Measurements from ENCODE around the gene ATP8A2. TPM values are rescaled to one million over a fixed set of nuclear protein-coding genes. Genes with fewer than 3 reads are reported as not detected.

Gene ATP8A2
- total and polyA plus RNA-seq, 4 donors = 0.01 to 0.08 (median 0.05) TPM; not detected in 1

- WGBS = 78% methylated on average over 2 of the region's 2 CpGs
- Histone ChIP-seq H3K4me1 (ENCODE audit: control insufficient read depth in 4 of 4, insufficient read depth in 4 of 4, low read length in 3 of 4) (no peaks in the 10 kb centered on the region), H3K36me3 (ENCODE audit: control insufficient read depth in 4 of 4, insufficient read depth in 3 of 4, low read depth in 1 of 4, low read length in 3 of 4) (no peaks in the 10 kb centered on the region), H3K4me3 (ENCODE audit: low read depth in 1 of 3, low read length in 3 of 3) (no peak overlapping the region), H3K9me3 (ENCODE audit: control insufficient read depth in 4 of 4, low read length in 3 of 4) (peaks cover 0 to 5% (median 0%) of the 10 kb centered on the region in 4 donors), H3K27me3 (ENCODE audit: control insufficient read depth in 4 of 4, insufficient read depth in 4 of 4, low read length in 3 of 4) (no peaks in the 10 kb centered on the region), H3K27ac (ENCODE audit: low read depth in 1 of 2, low read length in 2 of 2) (no peak overlapping the region), H3K9ac (ENCODE audit: low read depth in 1 of 2, low read length in 2 of 2) (no peak overlapping the region)
- no peak for DNase-seq (ENCODE audit: low spot score)
- TF ChIP-seq, protein P1, sequence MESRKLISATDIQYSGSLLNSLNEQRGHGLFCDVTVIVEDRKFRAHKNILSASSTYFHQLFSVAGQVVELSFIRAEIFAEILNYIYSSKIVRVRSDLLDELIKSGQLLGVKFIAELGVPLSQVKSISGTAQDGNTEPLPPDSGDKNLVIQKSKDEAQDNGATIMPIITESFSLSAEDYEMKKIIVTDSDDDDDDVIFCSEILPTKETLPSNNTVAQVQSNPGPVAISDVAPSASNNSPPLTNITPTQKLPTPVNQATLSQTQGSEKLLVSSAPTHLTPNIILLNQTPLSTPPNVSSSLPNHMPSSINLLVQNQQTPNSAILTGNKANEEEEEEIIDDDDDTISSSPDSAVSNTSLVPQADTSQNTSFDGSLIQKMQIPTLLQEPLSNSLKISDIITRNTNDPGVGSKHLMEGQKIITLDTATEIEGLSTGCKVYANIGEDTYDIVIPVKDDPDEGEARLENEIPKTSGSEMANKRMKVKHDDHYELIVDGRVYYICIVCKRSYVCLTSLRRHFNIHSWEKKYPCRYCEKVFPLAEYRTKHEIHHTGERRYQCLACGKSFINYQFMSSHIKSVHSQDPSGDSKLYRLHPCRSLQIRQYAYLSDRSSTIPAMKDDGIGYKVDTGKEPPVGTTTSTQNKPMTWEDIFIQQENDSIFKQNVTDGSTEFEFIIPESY (IDR thresholded peaks at IDR 0.05) = no peak
- TF ChIP-seq, protein P2, sequence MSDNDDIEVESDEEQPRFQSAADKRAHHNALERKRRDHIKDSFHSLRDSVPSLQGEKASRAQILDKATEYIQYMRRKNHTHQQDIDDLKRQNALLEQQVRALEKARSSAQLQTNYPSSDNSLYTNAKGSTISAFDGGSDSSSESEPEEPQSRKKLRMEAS (IDR thresholded peaks at IDR 0.05) = no peak
- no peak for TF ChIP-seq RAD21 (IDR thresholded peaks at IDR 0.05)
- no peak for TF ChIP-seq RXRA (IDR thresholded peaks at IDR 0.05)
- no peak for TF ChIP-seq HNF4A (conservative IDR thresholded peaks at IDR 0.05)
- TF ChIP-seq FOXA1 (IDR thresholded peaks at IDR 0.05) = no peak
- TF ChIP-seq NR2F2 (IDR thresholded peaks at IDR 0.05) = no peak
- TF ChIP-seq, protein P3, sequence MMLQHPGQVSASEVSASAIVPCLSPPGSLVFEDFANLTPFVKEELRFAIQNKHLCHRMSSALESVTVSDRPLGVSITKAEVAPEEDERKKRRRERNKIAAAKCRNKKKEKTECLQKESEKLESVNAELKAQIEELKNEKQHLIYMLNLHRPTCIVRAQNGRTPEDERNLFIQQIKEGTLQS (IDR thresholded peaks at IDR 0.05) = no peak
- TF ChIP-seq JUND (IDR thresholded peaks at IDR 0.05) = no peak
- TF ChIP-seq YY1 (IDR thresholded peaks at IDR 0.05) = no peak
- no peak for TF ChIP-seq REST (IDR thresholded peaks at IDR 0.05)
Measured at GRCh38 chr13:25679159-25679558, 307.4 kb downstream of the ATP8A2 start.

- H3K27ac ChIP-seq (ENCODE audit: low read depth in 1 of 2, low read length in 2 of 2) = no peak overlapping the region
- peaks cover 0 to 5% (median 0%) of the 10 kb centered on the region in 4 donors for H3K9me3 ChIP-seq (ENCODE audit: control insufficient read depth in 4 of 4, low read length in 3 of 4)
- no peaks in the 10 kb centered on the region for H3K27me3 ChIP-seq (ENCODE audit: control insufficient read depth in 4 of 4, insufficient read depth in 4 of 4, low read length in 3 of 4)
- no peaks in the 10 kb centered on the region for H3K4me1 ChIP-seq (ENCODE audit: control insufficient read depth in 4 of 4, insufficient read depth in 4 of 4, low read length in 3 of 4)
- no peak overlapping the region for H3K9ac ChIP-seq (ENCODE audit: low read depth in 1 of 2, low read length in 2 of 2)
- no peak overlapping the region for H3K4me3 ChIP-seq (ENCODE audit: low read depth in 1 of 3, low read length in 3 of 3)
- no peak for DNase-seq (ENCODE audit: low spot score)
- H3K36me3 ChIP-seq (ENCODE audit: control insufficient read depth in 4 of 4, insufficient read depth in 3 of 4, low read depth in 1 of 4, low read length in 3 of 4) = no peaks in the 10 kb centered on the region
- 83% methylated on average over 5 of the region's 5 CpGs for WGBS
- TF ChIP-seq HNF4A (conservative IDR thresholded peaks at IDR 0.05) = no peak
- TF ChIP-seq RXRA (IDR thresholded peaks at IDR 0.05) = no peak
- no peak for TF ChIP-seq SP1 (IDR thresholded peaks at IDR 0.05)
- no peak for TF ChIP-seq NR2F2 (IDR thresholded peaks at IDR 0.05)
- no peak for TF ChIP-seq YY1 (IDR thresholded peaks at IDR 0.05)
- TF ChIP-seq, protein P4, sequence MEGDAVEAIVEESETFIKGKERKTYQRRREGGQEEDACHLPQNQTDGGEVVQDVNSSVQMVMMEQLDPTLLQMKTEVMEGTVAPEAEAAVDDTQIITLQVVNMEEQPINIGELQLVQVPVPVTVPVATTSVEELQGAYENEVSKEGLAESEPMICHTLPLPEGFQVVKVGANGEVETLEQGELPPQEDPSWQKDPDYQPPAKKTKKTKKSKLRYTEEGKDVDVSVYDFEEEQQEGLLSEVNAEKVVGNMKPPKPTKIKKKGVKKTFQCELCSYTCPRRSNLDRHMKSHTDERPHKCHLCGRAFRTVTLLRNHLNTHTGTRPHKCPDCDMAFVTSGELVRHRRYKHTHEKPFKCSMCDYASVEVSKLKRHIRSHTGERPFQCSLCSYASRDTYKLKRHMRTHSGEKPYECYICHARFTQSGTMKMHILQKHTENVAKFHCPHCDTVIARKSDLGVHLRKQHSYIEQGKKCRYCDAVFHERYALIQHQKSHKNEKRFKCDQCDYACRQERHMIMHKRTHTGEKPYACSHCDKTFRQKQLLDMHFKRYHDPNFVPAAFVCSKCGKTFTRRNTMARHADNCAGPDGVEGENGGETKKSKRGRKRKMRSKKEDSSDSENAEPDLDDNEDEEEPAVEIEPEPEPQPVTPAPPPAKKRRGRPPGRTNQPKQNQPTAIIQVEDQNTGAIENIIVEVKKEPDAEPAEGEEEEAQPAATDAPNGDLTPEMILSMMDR (IDR thresholded peaks at IDR 0.05; ENCODE audit: low read depth, low read length, missing input control) = no peak
- TF ChIP-seq, protein P1 (IDR thresholded peaks at IDR 0.05) = no peak
- TF ChIP-seq FOXA2 (IDR thresholded peaks at IDR 0.05) = no peak
- TF ChIP-seq RAD21 (IDR thresholded peaks at IDR 0.05) = no peak
- no peak for TF ChIP-seq TAF1 (conservative IDR thresholded peaks at IDR 0.05)
- no peak for TF ChIP-seq EGR1 (IDR thresholded peaks at IDR 0.05; ENCODE audit: low read depth in 2 of 2)
- TF ChIP-seq HNF4G (IDR thresholded peaks at IDR 0.05) = no peak
- no peak for TF ChIP-seq REST (IDR thresholded peaks at IDR 0.05)
- TF ChIP-seq, protein P3 (IDR thresholded peaks at IDR 0.05) = no peak
- TF ChIP-seq, protein P2 (IDR thresholded peaks at IDR 0.05) = no peak
- no peak for TF ChIP-seq JUND (IDR thresholded peaks at IDR 0.05)
- TF ChIP-seq FOXA1 (IDR thresholded peaks at IDR 0.05) = no peak
Measured at GRCh38 chr13:25679936-25680335, 308.2 kb downstream of the ATP8A2 start.

Data from liver (tissue), 9 donors.